ENCODE data around the gene LRCH4.
A peak's percentile ranks its signal among the peaks of the same experiment; 100 is the strongest.

LRCH4 gene

GRCh38 chr7:100582041-100582579 is 3.8 kb downstream of the LRCH4 start:
- DNase-seq (ENCODE audit: low read depth), result no peak

GRCh38 chr7:100580466-100581283 is 5.3 kb downstream of the LRCH4 start:
- no peak for DNase-seq (ENCODE audit: low read depth)

GRCh38 chr7:100578246-100579183 is 7.4 kb downstream of the LRCH4 start:
- no peak for DNase-seq (ENCODE audit: low read depth)

GRCh38 chr7:100577507-100577906 is 8.4 kb downstream of the LRCH4 start:
- DNase-seq (ENCODE audit: low read depth), result no peak

- DNase-seq (ENCODE audit: low read depth), result no peak
These were observed 8.8 kb downstream of the LRCH4 start for GRCh38 chr7:100577103-100577502.

GRCh38 chr7:100576384-100576993 is 9.4 kb downstream of the LRCH4 start:
- no peak for DNase-seq (ENCODE audit: low read depth)

- no peak for DNase-seq (ENCODE audit: low read depth)
These were observed 10.1 kb downstream of the LRCH4 start for GRCh38 chr7:100575746-100576383.

GRCh38 chr7:100575206-100575631 is 10.7 kb downstream of the LRCH4 start:
- DNase-seq (ENCODE audit: low read depth), result no peak

- no peak for DNase-seq (ENCODE audit: low read depth)
These were observed 11.3 kb downstream of the LRCH4 start for GRCh38 chr7:100574362-100575205.

GRCh38 chr7:100573691-100574361 is 12.1 kb downstream of the LRCH4 start, which contains the start of gene SAP25:
Gene SAP25 (minus strand): TSS chr7:100573900. CDS start chr7:100573742, 158 bp downstream.
- no peak for DNase-seq (ENCODE audit: low read depth)

- no peak for DNase-seq (ENCODE audit: low read depth)
These were observed 12.8 kb downstream of the LRCH4 start for GRCh38 chr7:100572949-100573675.

GRCh38 chr7:100572281-100572948 is 13.5 kb downstream of the LRCH4 start:
- DNase-seq (ENCODE audit: low read depth), result no peak

- DNase-seq (ENCODE audit: low read depth), result no peak
These were observed 14.2 kb downstream of the LRCH4 start for GRCh38 chr7:100571829-100572116.

- no peak for DNase-seq (ENCODE audit: low read depth)
These were observed 14.7 kb downstream of the LRCH4 start for GRCh38 chr7:100570954-100571828.

- DNase-seq (ENCODE audit: low read depth), result peak; percentile 38
These were observed 16.8 kb downstream of the LRCH4 start for GRCh38 chr7:100568896-100569844.

GRCh38 chr7:100568176-100568895 is 17.6 kb downstream of the LRCH4 start:
- no peak for DNase-seq (ENCODE audit: low read depth)

All from T-helper 22 cell (primary cell).